ENCODE results near the gene BRCA1.
A peak's percentile ranks its signal among the peaks of the same experiment; 100 is the strongest.
"Not testable (repeated sequence)": the region's sequence is repeated elsewhere in the genome, so short reads cannot be mapped to it uniquely, and the experiment has no call there.

Gene BRCA1

DNA sequence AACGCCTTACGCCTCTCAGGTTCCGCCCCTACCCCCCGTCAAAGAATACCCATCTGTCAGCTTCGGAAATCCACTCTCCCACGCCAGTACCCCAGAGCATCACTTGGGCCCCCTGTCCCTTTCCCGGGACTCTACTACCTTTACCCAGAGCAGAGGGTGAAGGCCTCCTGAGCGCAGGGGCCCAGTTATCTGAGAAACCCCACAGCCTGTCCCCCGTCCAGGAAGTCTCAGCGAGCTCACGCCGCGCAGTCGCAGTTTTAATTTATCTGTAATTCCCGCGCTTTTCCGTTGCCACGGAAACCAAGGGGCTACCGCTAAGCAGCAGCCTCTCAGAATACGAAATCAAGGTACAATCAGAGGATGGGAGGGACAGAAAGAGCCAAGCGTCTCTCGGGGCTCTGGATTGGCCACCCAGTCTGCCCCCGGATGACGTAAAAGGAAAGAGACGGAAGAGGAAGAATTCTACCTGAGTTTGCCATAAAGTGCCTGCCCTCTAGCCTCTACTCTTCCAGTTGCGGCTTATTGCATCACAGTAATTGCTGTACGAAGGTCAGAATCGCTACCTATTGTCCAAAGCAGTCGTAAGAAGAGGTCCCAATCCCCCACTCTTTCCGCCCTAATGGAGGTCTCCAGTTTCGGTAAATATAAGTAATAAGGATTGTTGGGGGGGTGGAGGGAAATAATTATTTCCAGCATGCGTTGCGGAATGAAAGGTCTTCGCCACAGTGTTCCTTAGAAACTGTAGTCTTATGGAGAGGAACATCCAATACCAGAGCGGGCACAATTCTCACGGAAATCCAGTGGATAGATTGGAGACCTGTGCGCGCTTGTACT, at the start of gene BRCA1:
Gene BRCA1, minus strand, starts transcription at position 232 of the 834 bp plus-strand sequence. CDS start 1,268 bp downstream, outside the sequence.
- DNase-seq (ENCODE audit: low spot score): peak; percentile 100

DNA sequence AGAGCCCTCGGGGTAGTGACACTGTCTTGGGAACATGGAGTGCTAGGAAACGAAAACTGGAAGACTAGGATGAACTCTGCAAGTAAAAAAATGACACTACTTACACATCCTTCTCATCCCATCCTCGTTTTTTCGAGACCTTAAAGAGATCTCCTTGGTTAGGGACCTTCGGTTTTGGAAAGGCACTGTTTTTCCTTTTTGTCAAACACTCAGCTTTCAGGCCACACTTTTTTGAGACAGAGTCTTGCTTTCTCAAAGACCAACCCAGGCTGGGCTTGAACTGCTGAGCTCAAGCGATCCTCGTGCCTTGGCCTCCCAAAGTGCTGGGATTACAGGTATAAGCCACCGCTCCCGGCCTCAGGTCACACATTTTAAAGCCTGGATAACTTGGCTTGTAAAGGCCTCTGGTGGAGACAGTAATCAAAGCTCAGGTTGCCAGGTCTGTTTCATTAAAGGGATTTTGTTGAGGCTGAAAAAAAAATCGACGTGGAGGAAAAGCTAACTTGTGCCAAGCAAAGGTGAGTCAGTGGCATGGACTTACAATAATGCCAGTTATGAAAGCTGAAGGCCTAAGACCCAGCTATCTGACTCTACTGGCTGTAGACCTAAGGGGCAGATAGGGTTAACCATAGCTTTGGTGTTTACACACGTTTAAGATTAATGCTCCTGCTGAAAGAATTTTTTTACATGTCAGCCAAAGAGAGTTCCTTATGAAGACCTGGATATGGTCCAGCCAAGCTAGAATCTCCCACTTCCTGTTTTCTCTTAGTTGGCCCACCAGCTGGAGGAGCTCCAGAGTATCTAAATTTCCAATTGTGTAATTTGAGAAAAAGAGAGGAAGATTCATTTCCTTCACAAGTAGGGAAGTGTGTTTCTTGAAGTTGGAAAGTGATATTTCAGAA, 46.7 kb upstream of the BRCA1 start:
- DNase-seq (ENCODE audit: low spot score): peak; percentile 45

DNA sequence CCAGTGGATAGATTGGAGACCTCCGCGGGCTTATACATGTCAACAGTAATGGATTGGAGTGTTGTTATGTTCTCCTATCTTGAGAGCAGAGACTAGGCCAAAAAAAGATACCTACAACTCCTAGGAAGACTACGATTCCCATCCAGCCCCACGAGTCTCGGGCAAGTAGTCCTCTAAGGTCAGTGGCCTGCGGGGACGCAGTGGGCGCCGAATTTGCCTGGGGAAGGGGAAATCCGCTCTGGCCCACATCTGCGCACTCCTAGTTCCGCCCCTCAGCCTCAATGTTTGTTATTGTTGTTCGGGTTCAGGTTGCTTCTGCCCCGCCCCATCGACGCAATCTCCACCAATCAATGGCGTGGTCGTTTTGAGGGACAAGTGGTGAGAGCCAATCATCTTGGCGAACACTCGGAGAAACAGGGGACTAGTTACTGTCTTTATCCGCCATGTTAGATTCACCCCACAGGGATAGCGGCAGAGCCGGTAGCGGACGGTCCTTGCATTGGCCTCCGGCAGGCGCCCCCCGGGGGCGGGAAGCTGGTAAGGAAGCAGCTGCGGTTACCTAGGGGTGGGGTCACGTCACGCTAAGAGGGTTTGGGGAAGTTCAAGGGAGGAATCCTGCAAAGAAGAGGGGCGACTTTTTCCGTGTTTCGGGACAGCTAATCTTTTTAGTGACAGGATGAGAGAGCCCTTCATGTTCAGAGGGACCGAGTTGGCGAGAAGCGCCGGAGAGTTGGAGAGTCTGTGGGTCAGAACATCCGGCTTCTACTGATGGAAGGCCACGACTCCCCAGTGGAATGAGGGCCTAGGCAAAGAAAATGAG, 45.8 kb upstream of the BRCA1 start, which contains the start of gene NBR1:
Gene NBR1, plus strand, starts transcription at position 449 of the 820 bp plus-strand sequence. CDS start 4,586 bp downstream, outside the sequence.
- peak; percentile 100 for DNase-seq (ENCODE audit: low spot score)

DNA sequence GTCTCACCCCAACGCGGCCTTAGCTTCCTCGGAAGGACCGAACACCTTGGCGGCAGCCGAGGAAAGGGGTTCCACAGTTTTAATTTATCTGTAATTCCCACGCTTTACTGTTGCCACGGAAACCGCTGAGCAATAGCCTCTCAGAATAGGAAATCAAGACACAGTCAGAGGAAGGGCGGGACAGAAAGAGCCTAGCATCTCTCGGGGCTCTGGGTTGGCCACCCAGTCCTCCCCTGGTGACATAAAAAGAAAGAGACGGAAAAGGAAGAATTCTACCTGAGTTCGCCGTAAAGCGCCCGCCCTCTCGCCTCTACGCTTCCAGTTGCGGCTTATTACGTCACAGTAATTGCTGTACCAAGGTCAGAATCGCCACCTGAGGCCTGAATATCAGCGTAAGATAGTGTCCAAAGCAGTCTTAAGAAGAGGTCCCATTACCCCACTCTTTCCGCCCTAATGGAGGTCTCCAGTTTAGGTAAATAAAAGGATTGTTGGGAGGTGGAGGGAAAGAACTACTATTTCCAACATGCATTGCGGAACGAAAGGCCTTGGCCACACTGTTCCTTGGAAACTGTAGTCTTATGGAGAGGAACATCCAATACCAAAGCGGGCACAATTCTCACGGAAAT, 45.1 kb upstream of the BRCA1 start:
- peak; percentile 98 for DNase-seq (ENCODE audit: low spot score)

DNA sequence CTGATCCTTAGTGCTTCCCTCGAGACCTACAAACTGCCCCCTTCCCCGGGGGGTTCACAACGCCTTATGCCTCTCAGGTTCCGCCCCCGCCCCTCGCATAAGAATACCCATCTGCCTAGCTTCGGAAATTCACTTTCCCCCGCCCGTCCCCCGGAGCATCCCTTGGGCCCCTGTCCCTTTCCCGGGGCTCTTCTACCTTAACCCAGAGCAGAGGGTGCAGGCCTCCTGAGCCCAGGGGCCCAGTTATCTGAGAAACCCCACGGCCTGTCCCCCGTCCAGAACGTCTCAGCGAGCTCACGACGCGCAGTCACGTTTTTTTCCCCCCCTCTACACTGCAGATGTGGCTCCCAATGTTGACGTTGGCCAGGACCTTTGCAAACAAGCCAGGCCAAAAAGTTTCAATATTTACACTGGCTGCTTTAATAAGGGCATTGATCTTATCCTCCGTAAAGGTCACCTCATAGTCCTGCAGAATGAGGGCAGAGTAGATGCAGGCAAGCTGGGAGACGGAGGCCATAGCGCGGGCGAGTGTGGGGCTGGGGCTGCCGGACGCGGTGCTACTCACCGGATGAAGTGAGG, 44.5 kb upstream of the BRCA1 start:
- peak; percentile 73 for DNase-seq (ENCODE audit: low spot score)

DNA sequence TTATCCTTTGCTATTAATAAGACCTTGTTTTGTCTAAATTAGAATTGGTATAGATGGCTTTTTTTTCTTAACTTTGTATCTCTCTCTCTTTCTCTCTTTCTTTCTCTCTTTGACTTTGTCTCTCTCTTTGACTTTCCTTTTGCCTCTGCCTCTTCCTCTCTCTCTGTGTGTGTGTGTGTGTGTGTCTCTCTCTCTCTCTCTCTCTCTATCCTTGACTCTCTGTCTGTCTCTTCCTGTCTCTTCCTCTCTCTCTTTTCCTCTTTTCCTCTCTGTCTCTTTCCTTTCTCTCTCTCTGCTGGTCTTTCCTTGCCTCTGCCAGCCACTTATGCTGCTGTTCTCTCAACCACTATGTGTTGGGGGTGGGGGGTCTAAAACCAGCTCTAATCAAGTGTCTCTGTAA, 40.8 kb upstream of the BRCA1 start:
- DNase-seq (ENCODE audit: low spot score): not testable (repeated sequence)

DNA sequence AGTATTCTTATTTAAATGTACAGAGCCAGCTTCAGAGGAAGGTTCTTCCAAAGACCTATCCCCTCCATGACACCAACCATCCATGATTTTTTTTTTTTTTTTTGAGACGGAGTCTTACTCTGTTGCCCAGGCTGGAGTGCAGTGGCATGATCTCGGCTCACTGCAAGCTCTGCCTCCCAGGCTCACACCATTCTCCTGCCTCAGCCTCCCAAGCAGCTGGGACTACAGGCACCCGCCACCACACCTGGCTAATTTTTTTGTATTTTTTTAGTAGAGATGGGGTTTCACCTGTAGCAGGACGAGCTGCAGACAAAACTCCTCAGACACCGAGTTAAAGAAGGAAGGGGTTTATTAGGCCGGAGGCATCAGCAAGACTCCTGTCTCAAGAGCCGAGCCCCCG, 34.8 kb upstream of the BRCA1 start:
- not testable (repeated sequence) for DNase-seq (ENCODE audit: low spot score)

DNA sequence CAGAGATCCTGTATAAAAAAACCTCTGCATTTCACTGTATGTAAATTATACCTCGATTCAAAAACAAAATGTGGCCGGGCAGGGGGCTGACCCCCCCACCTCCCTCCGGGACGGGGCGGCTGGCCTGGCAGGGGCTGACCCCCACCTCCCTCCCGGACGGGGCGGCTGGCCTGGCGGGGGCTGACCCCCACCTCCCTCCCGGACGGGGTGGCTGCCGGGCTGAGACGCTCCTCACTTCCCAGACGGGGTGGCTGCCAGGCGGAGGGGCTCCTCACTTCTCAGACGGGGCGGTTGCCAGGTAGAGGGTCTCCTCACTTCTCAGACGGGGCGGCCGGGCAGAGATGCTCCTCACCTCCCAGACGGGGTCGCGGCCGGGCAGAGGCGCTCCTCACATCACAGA, 34.1 kb upstream of the BRCA1 start:
- not testable (repeated sequence) for DNase-seq (ENCODE audit: low spot score)

DNA sequence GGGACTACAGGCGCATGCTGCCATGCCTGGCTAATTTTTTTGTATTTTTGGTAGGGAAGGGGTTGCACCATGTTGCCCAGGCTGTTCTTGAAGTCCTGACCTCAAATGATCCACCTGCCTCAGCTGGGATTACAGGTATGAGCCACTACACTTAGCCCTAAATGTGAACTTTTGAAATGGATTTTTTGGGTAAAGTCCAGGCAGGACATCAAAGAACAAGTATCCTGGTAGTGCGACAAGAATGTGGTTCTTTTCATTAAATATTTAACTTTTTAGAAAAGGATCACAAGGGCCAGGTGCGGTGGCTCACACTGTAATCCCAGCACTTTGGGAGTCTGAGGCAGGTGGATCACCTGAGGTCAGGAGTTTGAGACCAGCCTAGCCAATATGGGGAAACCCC, 30.5 kb upstream of the BRCA1 start:
- no peak for DNase-seq (ENCODE audit: low spot score)

DNA sequence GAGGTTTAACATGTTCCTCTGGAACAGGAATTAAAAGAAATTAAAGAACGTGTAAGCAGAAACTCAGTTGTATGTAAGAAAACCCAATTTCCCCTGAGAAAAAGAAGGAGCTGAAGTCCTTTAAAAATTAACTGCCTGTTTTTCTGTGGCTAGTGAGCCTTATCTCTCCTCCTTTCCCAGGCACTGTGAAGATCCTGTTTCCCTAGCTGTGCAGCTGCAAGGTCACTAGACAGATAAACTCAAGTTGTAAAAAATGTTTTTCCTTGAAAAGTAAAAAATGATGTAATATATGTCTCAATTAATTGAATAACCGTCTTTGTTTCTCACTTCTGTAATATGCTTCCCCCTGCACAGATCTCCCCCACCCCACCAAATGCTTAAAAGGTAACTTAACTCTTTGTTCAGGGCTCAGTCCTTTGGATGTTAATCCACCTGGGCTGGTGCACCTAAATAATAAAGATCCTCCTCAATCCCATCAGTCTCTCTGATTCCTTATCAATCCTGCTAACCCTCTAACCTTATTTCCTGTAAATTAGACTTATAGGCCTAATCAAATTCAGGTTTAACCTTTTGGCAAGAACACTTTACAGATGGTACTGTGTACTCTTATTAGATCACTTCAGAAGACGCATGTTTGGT, 28.2 kb upstream of the BRCA1 start:
- DNase-seq (ENCODE audit: low spot score): not testable (repeated sequence)

DNA sequence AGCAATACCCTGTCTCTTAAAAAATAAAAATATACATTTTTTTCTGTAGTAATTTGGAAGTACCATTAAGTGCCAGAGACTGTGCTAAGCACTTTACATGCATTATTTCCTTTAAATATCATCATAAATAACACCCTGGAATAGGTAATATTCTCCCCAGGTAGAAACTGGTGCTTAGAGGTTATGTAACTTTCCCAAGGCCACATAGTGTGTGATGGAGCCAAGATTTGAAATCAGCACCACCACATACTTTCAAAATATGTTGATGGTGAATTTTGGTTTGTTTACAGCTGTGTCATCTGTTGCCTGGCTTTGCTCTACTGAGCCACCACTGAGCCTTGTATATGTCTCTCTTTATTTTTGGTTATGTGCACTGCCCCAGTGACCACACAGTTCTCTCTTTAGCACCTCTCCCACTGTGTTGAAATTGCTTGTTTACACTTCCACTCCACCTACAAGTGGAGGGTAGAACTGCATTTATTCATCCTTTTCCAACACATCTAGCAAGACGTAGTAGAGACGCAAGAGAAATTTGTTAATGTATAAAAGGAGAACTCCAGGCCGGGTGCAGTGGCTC, 26.8 kb upstream of the BRCA1 start:
- no peak for DNase-seq (ENCODE audit: low spot score)

DNA sequence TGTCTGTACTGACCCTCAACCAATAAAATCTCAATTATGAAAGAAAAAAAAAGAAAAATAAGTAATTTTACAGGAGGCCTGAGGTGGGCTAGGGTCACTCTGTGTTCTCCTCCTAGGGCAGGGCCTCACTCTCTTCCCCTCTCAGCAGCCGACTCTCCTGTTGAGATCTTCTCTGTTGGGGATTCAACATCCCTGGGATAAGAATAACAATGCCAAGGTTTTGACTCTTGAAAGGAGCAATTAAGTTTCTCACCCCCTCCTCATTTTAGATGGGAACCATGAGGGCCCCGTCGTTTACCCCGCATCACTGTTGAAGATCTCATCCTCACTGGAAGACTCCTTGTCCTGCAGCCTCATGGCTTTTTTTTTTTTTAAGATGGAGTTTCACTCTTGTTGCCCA, 21.5 kb upstream of the BRCA1 start:
- DNase-seq (ENCODE audit: low spot score): no peak

DNA sequence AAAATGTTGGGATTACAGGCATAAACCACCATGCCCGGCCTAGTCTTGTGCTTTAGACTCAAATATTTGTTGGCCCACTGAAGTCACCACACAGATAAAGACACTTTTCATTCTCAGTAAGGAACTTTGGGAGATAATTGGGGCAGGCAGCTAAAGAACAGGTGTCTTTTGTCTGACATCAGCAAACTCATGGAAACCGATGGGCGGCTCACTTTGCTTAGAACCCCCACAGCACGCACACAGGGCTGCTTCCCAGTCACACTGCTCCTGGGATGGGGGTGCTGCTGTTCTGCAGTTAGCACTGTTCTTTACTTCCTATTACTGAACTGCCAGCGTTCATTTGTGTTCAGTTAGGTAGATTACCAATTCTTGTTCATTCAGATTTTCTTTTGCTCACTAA, 18.0 kb upstream of the BRCA1 start:
- no peak for DNase-seq (ENCODE audit: low spot score)

DNA sequence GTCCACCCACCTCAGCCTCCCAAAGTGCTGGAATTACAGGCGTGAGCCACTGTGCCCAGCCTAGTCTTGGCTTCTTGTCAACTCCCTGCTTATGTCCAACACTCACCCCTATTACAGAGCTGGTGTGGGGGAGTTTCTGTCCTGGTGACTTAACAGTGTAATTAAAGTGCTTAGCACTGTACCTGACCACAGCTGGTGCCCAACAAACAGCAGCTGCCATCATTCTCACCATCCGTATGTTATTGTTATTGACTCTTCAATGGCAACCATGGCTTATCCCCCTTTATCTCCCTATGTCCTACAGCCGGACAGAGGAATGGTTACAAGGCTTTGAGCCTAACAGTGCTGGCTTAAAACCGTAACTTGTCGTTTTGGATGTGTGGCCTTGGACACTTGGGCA, 17.0 kb upstream of the BRCA1 start:
- DNase-seq (ENCODE audit: low spot score): no peak

DNA sequence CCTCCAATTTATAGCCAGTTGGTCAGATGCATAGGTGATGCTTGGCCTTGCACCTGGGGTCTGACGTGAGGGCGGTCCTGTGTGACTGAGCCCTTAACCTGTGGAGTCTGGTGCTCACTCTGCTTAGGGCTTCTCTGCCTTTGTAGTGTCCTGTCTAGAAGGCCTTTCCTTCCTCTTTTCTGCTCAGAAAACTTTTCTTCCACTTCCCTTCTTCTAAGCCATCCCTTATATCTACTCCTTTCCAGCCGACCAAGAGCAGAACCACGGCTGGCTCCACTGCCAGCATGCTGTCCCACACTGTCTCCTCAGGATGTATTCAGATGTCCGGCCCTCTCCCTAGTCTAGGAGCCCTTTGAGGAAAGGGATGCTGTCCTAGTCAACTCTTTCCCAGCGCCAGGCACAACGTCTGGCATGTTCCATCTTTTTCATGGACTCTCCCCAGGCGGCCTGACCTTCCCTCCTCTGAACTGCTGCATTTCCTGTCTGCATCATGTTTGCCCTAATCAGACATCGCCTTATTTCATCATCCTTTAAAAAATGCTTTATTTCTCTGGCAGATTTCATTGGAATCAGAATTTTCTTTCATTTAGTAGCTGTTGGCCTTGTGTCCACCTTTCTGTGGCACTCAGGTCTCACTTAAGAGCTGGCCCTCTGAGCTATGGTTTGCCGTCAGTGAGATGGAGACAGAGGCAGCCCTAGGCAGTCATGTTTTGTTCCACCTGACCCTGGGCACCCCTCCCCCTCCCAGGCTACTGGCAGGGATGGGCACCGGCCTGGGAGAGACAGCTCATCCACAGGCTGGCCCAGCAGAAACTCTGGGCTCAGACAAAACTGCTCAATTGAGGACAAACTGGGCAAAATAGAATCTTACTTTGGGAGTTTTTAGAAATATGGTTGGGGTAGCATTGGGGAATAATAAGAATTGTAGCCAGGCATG, 15.5 kb upstream of the BRCA1 start:
- no peak for DNase-seq (ENCODE audit: low spot score)

DNA sequence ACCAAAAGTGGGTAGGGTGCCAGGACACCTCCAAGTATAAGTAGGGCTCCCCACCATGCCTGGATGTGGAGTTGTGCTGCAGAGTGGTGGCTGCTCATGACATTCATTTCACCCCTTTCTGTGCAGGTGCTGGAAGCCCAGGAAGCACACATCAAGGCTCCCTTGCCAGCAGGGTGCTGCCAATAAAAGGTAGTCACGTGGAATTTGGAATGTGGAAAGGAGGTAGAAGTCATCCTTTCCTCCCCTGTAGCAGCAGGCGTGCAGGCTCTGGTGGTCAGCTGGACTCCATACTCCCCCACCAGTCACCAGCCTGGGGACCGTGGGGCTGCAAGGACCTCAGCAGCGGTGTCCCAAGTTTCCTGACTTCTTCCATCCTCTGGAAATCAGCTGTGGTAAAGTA, 13.4 kb upstream of the BRCA1 start:
- not testable (repeated sequence) for DNase-seq (ENCODE audit: low spot score)

DNA sequence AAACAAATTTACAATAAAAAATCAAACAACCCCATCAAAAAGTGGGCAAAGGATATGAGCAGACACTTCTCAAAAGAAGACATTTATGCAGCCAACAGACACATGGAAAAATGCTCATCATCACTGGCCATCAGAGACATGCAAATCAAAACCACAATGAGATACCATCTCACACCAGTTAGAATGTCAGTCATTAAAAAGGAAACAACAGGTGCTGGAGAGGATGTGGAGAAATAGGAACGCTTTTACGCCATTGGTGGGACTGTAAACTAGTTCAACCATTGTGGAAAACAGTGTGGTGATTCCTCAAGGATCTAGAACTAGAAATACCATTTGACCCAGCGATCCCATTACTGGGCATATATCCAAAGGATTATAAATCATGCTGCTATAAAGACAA, 11.4 kb upstream of the BRCA1 start:
- peak; percentile 48 for DNase-seq (ENCODE audit: low spot score)

DNA sequence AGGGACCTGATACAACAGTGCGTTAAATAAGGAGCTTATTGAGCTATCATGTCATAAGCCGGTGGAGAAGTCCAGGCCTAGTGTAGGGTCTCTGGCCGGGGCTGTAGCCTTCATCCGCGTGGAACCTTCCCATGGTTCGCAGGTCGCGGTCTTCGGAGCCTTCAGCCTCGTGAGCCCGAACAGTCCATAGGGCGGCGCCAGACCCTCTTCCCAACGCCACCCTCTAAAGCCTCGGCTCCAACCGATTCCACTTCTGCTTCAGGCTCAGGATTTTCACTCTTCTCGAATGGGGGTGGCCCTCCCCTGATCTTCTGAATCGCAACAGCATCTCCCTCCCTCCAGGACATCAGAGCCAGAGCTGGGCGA, 10.3 kb upstream of the BRCA1 start:
- DNase-seq (ENCODE audit: low spot score): no peak

DNA sequence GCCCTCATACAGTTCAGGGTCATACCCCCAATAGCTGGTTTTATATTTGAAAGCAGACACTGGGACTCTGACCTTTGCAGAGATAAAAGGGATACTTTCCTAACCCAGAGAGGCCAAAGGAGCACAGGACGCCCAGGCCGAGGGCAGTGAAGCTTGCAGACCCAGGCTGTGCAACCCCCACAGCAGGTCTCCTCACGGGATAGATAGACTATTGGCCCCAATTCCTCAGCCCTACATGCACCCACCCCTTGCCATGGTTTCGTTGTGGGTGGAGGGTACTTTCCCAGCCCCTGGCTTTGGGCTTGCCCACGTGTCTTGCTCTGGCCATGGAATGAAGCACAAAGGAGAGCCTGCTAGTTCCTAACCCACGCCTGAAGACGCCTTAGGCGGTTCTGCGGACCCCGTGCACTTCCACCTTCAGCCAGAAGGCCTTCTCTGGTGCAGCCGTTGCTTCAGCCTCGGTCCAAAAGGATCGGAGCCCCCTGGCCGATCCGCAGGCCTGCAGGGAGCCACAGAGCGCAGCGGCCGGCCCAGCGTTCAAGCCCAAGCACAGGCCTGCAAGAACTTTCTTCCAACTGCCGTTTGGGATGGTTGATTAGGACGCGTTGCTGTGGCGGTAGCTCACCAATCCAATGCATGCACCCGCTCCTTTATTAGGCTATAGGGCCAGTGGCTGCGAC, 9.8 kb upstream of the BRCA1 start:
- DNase-seq (ENCODE audit: low spot score): no peak

Data from NAMALWA (cell line).